ENCODE data around the gene UBAP2L.
"Not testable (repeated sequence)": the region's sequence is repeated elsewhere in the genome, so short reads cannot be mapped to it uniquely, and the experiment has no call there.

The UBAP2L gene

GRCh38 chr1:154314226-154314625 lies 93.5 kb downstream of the UBAP2L start:
- DNase-seq = not testable (repeated sequence)

- no peak for DNase-seq
Measured at GRCh38 chr1:154316704-154317103, 95.9 kb downstream of the UBAP2L start.

GRCh38 chr1:154318386-154318785 lies 97.6 kb downstream of the UBAP2L start:
- no peak for DNase-seq
